Thoracic aorta (tissue), 2 donors: ENCODE measurements around the gene TAX1BP3. TPM values are rescaled to one million over a fixed set of nuclear protein-coding genes. Genes with fewer than 3 reads are reported as not detected.

Experiments used
- ATAC-seq: fragments of 150-250 bp; one replicate; pipeline ENCODE4 v1.8.0; 2017; ENCODE audit warnings: low read depth; ENCODE audit not compliant: insufficient number of reproducible peaks, low FRiP score
- DNase-seq: peaks from one replicate; pipeline ENCODE4 v3.0.0-alpha.2; 2020; ENCODE audit warnings: low spot score
- H3K27ac ChIP-seq, 2 donors: fragments of 200-600 bp; sonication (generic); 1 replicate in 1 of 2; 2 replicates in 1 of 2; pipeline ENCODE4 v1.5.1; 2016; ENCODE audit warnings: mild to moderate bottlenecking in 2 of 2, moderate library complexity in 2 of 2
- H3K27me3 ChIP-seq: fragments of 200-600 bp; sonication (generic); replicated peaks from 2 replicates; pipeline ENCODE4 v1.6.0; 2016; ENCODE audit warnings: mild to moderate bottlenecking; ENCODE audit not compliant: insufficient read depth
- H3K36me3 ChIP-seq: fragments of 200-600 bp; sonication (generic); one replicate; pipeline ENCODE4 v1.5.1; 2016
- H3K4me1 ChIP-seq, 2 donors: fragments of 200-600 bp; sonication (generic); 1 replicate in 1 of 2; 2 replicates in 1 of 2; pipeline versions ENCODE4 v1.5.1 to v1.6.0; 2016; ENCODE audit warnings: low read depth in 2 of 2, mild to moderate bottlenecking in 1 of 2; ENCODE audit not compliant: control insufficient read depth in 1 of 2
- H3K4me3 ChIP-seq: fragments of 200-600 bp; sonication (generic); 2 replicates; pipeline ENCODE4 v1.5.1; 2016; ENCODE audit warnings: mild to moderate bottlenecking
- H3K9me3 ChIP-seq: fragments of 200-600 bp; sonication (generic); 2 replicates; pipeline ENCODE4 v1.5.1; 2016
- total RNA-seq, 2 donors: library from RNA; depleted of rRNA; stranded (reverse); fragments of >200 nt; gene quantifications; one replicate each; pipeline versions ENCODE4 v1.1.0 to v1.2.3, GENCODE V29; 2016
- TF ChIP-seq, protein P1 (sequence below): fragments of 200-600 bp; sonication (generic); IDR thresholded peaks from one replicate; pipeline ENCODE4 v1.5.1; 2019; ENCODE audit warnings: antibody characterized with exemption

The TAX1BP3 gene
- total RNA-seq, 2 donors from 2014 or later = 127 to 243 TPM

DNA sequence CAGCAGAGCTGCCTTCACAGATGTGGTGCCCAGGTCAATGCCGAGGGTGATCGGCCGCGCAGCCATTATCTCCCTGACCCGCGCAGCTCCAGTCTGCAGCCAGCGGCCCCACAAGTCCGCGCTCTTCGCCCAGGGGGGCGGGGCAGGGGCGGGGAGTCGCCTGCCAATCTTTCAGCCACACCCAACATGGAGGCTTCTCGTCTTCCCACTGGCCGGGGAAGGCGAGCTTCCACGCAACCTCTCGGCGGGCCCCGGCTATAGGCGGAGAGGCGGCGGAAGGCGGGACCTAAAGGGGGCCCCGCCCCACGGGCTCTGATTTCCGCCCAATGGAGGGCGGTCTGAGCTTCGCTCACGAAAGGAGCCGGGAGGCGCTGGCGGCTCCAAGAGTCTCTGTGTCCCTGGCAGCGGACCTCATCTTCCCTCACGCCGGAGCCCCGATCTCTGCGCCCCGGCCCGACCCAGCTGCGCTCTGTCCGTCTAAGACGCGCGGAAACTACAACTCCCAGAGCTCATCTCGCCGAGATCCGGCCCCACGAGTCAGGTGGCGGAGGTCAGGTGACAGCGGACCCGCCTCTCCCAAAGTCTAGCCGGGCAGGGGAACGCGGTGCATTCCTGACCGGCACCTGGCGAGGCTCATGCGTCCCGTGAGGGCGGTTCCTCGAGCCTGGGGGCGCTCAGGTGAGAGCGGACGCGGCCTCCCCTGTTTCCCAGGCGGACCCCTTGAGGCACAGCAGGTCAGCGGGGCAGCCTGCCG, 32.0 kb downstream of the TAX1BP3 start, which contains the start of the genes CTNS and SHPK:
CTNS (plus strand) TSS at position 607 of the 754 bp plus-strand sequence. CDS start 3,447 bp downstream, outside the sequence.
SHPK (minus strand) TSS at position 97 of the 754 bp plus-strand sequence; CDS start at position 66, 31 bp downstream.
- DNase-seq = peak; percentile 90
- no peaks in the 10 kb centered on the region for H3K27me3 ChIP-seq
- ATAC-seq = peak; percentile 96
- peak within 1 kb of the TSS; percentile 96 for H3K4me3 ChIP-seq
- TF ChIP-seq, protein P1, sequence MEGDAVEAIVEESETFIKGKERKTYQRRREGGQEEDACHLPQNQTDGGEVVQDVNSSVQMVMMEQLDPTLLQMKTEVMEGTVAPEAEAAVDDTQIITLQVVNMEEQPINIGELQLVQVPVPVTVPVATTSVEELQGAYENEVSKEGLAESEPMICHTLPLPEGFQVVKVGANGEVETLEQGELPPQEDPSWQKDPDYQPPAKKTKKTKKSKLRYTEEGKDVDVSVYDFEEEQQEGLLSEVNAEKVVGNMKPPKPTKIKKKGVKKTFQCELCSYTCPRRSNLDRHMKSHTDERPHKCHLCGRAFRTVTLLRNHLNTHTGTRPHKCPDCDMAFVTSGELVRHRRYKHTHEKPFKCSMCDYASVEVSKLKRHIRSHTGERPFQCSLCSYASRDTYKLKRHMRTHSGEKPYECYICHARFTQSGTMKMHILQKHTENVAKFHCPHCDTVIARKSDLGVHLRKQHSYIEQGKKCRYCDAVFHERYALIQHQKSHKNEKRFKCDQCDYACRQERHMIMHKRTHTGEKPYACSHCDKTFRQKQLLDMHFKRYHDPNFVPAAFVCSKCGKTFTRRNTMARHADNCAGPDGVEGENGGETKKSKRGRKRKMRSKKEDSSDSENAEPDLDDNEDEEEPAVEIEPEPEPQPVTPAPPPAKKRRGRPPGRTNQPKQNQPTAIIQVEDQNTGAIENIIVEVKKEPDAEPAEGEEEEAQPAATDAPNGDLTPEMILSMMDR = no peak
- H3K9me3 ChIP-seq = no peaks in the 10 kb centered on the region
- no peaks in the 10 kb centered on the region for H3K36me3 ChIP-seq
- H3K27ac ChIP-seq = peak within 1 kb of the TSS; percentile 96 to 98
- H3K4me1 ChIP-seq = peaks cover 20 to 25% of the 10 kb centered on the region in 2 donors

GRCh38 chr17:3635474-3636153, 32.8 kb downstream of the TAX1BP3 start:
- Histone ChIP-seq H3K27ac (peak overlapping the region; percentile 96 to 98), H3K4me1 (peaks cover 20 to 25% of the 10 kb centered on the region in 2 donors), H3K36me3 (no peaks in the 10 kb centered on the region), H3K4me3 (peak overlapping the region; percentile 96), H3K27me3 (no peaks in the 10 kb centered on the region), H3K9me3 (no peaks in the 10 kb centered on the region)
- DNase-seq (no peak), ATAC-seq (no peak)
- TF ChIP-seq, protein P1 = peak; percentile 17

DNA sequence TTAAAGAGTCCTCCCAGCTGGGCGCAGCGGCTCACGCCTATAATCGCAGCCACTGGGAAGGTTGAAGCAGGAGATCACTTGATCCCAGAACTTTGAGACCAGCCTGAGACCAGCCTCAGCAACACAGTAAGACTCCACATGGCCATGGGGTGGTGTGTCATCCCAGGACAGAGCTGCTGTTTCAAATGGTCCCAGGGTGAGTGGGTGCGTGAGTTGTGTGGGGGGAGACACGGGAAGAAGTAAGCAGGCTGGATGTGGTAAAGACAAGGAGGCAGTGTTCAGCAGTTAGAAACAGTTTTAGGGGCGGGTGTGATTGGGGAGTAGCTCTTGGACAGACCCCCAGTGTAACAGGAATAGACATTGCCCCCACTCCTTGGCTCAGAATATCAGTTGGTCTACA, 36.1 kb downstream of the TAX1BP3 start:
- Histone ChIP-seq H3K9me3 (no peaks in the 10 kb centered on the region), H3K27me3 (no peaks in the 10 kb centered on the region), H3K36me3 (peaks cover 16% of the 10 kb centered on the region), H3K4me1 (peaks cover 11 to 19% of the 10 kb centered on the region in 2 donors), H3K27ac (no peak overlapping the region), H3K4me3 (no peak overlapping the region)
- DNase-seq = no peak
- ATAC-seq = no peak
- TF ChIP-seq, protein P1 = no peak

DNA sequence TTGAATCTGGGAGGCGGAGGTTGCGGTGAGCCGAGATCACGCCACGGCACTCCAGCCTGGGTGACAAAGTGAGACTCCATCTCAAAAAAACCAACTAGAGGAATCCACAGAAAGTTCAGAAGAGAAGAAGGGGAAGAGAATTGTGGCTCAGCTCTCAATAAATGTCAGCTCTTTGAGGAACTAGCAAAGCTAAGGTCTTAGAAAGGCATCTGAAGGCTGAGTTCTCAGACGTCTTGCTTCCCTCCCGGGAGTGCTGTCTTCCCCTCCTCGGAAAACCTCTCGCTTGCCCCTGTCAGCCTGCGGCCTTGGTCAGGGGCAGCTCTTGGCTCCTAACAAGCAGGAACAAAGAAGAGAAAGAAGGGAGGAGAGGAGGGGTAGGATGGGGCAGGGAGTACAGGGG, 37.6 kb downstream of the TAX1BP3 start:
- Histone ChIP-seq H3K4me3 (no peak overlapping the region), H3K9me3 (no peaks in the 10 kb centered on the region), H3K27me3 (no peaks in the 10 kb centered on the region), H3K4me1 (peaks cover 8 to 14% of the 10 kb centered on the region in 2 donors), H3K36me3 (peaks cover 21% of the 10 kb centered on the region), H3K27ac (no peak overlapping the region)
- ATAC-seq = no peak
- DNase-seq = no peak
- TF ChIP-seq, protein P1 = no peak

DNA sequence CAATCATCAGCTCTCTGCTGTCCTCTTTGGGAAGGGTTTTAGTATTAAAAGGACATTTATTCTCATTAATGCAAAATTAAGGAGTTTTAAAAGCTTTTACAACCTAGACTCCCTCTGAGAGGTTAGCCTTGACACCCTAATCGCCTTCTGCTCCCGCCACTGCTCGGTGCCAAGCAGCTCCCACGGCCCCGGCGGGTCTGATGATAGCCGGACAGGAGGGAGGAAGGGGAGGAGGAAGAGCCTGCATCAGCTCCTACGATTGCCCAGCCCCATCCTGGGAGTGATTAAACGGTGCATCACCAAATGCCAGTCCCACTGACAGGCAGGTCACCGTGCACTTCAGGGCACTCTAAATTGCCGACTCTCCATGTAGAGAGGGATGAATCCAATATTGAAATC, 40.6 kb downstream of the TAX1BP3 start:
- H3K4me3 ChIP-seq = no peak overlapping the region
- TF ChIP-seq, protein P1 = no peak
- no peak for DNase-seq
- H3K27ac ChIP-seq = no peak overlapping the region
- H3K36me3 ChIP-seq = peaks cover 34% of the 10 kb centered on the region
- no peaks in the 10 kb centered on the region for H3K27me3 ChIP-seq
- no peak for ATAC-seq
- H3K9me3 ChIP-seq = no peaks in the 10 kb centered on the region
- H3K4me1 ChIP-seq = no peaks in the 10 kb centered on the region
